WERI-Rb-1 (cell line): ENCODE measurements around the gene LHFPL6.

Source experiments
- DNase-seq: peaks from one replicate; pipeline ENCODE4 v3.0.0-alpha.2; 2020
- H3K27ac ChIP-seq: fragments of 250-450 bp; sonication (Bioruptor Pico); 2 replicates; pipeline ENCODE4 v1.5.1; 2020; ENCODE audit warnings: mild to moderate bottlenecking, moderate library complexity
- H3K27me3 ChIP-seq: fragments of 250-450 bp; sonication (Bioruptor Pico); 2 replicates; pipeline ENCODE4 v1.5.1; 2021; ENCODE audit warnings: mild to moderate bottlenecking, low read depth, moderate library complexity; ENCODE audit not compliant: insufficient read depth, severe bottlenecking
- H3K36me3 ChIP-seq: fragments of 250-450 bp; sonication (Bioruptor Pico); 2 replicates; pipeline ENCODE4 v1.5.1; 2020; ENCODE audit warnings: mild to moderate bottlenecking, moderate library complexity
- H3K4me3 ChIP-seq: 2 replicates; pipeline ENCODE4 v1.5.1; 2011; ENCODE audit warnings: low read depth, mild to moderate bottlenecking, control low read depth, low read length
- H3K9me3 ChIP-seq: fragments of 250-450 bp; sonication (Bioruptor Pico); 2 replicates; pipeline ENCODE4 v1.5.1; 2021; ENCODE audit warnings: mild to moderate bottlenecking, moderate library complexity; ENCODE audit not compliant: severe bottlenecking
- CTCF ChIP-seq: IDR thresholded peaks from 2 replicates; pipeline ENCODE4 v1.5.1; 2011; ENCODE audit warnings: low read depth, mild to moderate bottlenecking, control low read depth, inconsistent platforms, low read length

LHFPL6 gene

GRCh38 chr13:39496506-39496905 is 106.5 kb downstream of the LHFPL6 start:
- DNase-seq = no peak
- Histone ChIP-seq H3K27ac (no peak overlapping the region), H3K36me3 (no peaks in the 10 kb centered on the region), H3K4me3 (no peak overlapping the region), H3K27me3 (no peaks in the 10 kb centered on the region), H3K9me3 (no peaks in the 10 kb centered on the region)
- no peak for TF ChIP-seq CTCF

- H3K27me3 ChIP-seq = no peaks in the 10 kb centered on the region
- no peak overlapping the region for H3K4me3 ChIP-seq
- no peak for TF ChIP-seq CTCF
- no peaks in the 10 kb centered on the region for H3K9me3 ChIP-seq
- no peak overlapping the region for H3K27ac ChIP-seq
- DNase-seq = no peak
- no peaks in the 10 kb centered on the region for H3K36me3 ChIP-seq
Measured at GRCh38 chr13:39494633-39495032, 108.4 kb downstream of the LHFPL6 start.

- no peak for DNase-seq
- Histone ChIP-seq H3K27me3 (no peaks in the 10 kb centered on the region), H3K36me3 (no peaks in the 10 kb centered on the region), H3K9me3 (no peaks in the 10 kb centered on the region), H3K27ac (no peak overlapping the region), H3K4me3 (no peak overlapping the region)
- no peak for TF ChIP-seq CTCF
Measured at GRCh38 chr13:39494006-39494405, 109.0 kb downstream of the LHFPL6 start.

- H3K4me3 ChIP-seq = no peak overlapping the region
- no peak for TF ChIP-seq CTCF
Measured at GRCh38 chr13:39490136-39490535, 112.9 kb downstream of the LHFPL6 start.

GRCh38 chr13:39486758-39487157 is 116.2 kb downstream of the LHFPL6 start:
- no peak overlapping the region for H3K27ac ChIP-seq
- no peaks in the 10 kb centered on the region for H3K9me3 ChIP-seq
- no peak for TF ChIP-seq CTCF
- H3K4me3 ChIP-seq = no peak overlapping the region
- H3K36me3 ChIP-seq = no peaks in the 10 kb centered on the region
- H3K27me3 ChIP-seq = no peaks in the 10 kb centered on the region
- no peak for DNase-seq

More at GRCh38 chr13:39490136-39490535, 112.9 kb downstream of the LHFPL6 start:
- no peaks in the 10 kb centered on the region for H3K27me3 ChIP-seq
- no peaks in the 10 kb centered on the region for H3K36me3 ChIP-seq
- no peak for DNase-seq
- no peak overlapping the region for H3K27ac ChIP-seq
- no peaks in the 10 kb centered on the region for H3K9me3 ChIP-seq

GRCh38 chr13:39485314-39485700 is 117.7 kb downstream of the LHFPL6 start:
- no peak for DNase-seq
- Histone ChIP-seq H3K4me3 (no peak overlapping the region), H3K9me3 (no peaks in the 10 kb centered on the region), H3K27ac (no peak overlapping the region), H3K36me3 (no peaks in the 10 kb centered on the region), H3K27me3 (no peaks in the 10 kb centered on the region)
- TF ChIP-seq CTCF = no peak
